ENCODE measurements around the gene GET4.
"Not testable (repeated sequence)": the region's sequence is repeated elsewhere in the genome, so short reads cannot be mapped to it uniquely, and the experiment has no call there.

Gene GET4

GRCh38 chr7:939843-940242 lies 63.5 kb downstream of the GET4 start:
- ATAC-seq: no peak
- no peak overlapping the region for H3K4me3 Mint-ChIP-seq
- peaks cover 7 to 27% of the 10 kb centered on the region in 2 donors for H3K9me3 Mint-ChIP-seq
- H3K27me3 Mint-ChIP-seq: no peaks in the 10 kb centered on the region
- DNase-seq: no peak
- H3K4me1 Mint-ChIP-seq: peaks cover 60% of the 10 kb centered on the region
- peak overlapping the region in 1 of 2 donors; percentile 99 for H3K27ac Mint-ChIP-seq

- DNase-seq (no peak), ATAC-seq (peak; percentile 34)
- peak overlapping the region; percentile 60 to 99 for H3K27ac Mint-ChIP-seq
- H3K27me3 Mint-ChIP-seq: no peaks in the 10 kb centered on the region
- peaks cover 7 to 27% of the 10 kb centered on the region in 2 donors for H3K9me3 Mint-ChIP-seq
- peak overlapping the region in 1 of 2 donors; percentile 73 for H3K4me3 Mint-ChIP-seq
- peaks cover 60% of the 10 kb centered on the region for H3K4me1 Mint-ChIP-seq
These were observed 64.5 kb downstream of the GET4 start for GRCh38 chr7:940599-941408.

GRCh38 chr7:943793-944192 lies 67.4 kb downstream of the GET4 start:
- Mint-ChIP-seq H3K4me1 (peaks cover 47% of the 10 kb centered on the region), H3K9me3 (peaks cover 7 to 27% of the 10 kb centered on the region in 2 donors)
- not testable (repeated sequence) for H3K4me3 Mint-ChIP-seq, ATAC-seq, H3K27me3 Mint-ChIP-seq, DNase-seq, H3K27ac Mint-ChIP-seq

GRCh38 chr7:944744-945143 lies 68.4 kb downstream of the GET4 start:
- peaks cover 52% of the 10 kb centered on the region for H3K4me1 Mint-ChIP-seq
- peak overlapping the region in 1 of 2 donors; percentile 16 for H3K27ac Mint-ChIP-seq
- DNase-seq (no peak), ATAC-seq (no peak)
- no peak overlapping the region for H3K4me3 Mint-ChIP-seq
- H3K9me3 Mint-ChIP-seq: peaks cover 7 to 25% of the 10 kb centered on the region in 2 donors
- H3K27me3 Mint-ChIP-seq: no peaks in the 10 kb centered on the region

- DNase-seq (no peak), ATAC-seq (no peak)
- H3K27me3 Mint-ChIP-seq: no peaks in the 10 kb centered on the region
- peaks cover 52% of the 10 kb centered on the region for H3K4me1 Mint-ChIP-seq
- no peak overlapping the region for H3K4me3 Mint-ChIP-seq
- no peak overlapping the region for H3K27ac Mint-ChIP-seq
- H3K9me3 Mint-ChIP-seq: peaks cover 7 to 21% of the 10 kb centered on the region in 2 donors
These were observed 68.8 kb downstream of the GET4 start for GRCh38 chr7:945147-945555.

- peaks cover 52% of the 10 kb centered on the region for H3K4me1 Mint-ChIP-seq
These were observed 69.4 kb downstream of the GET4 start for GRCh38 chr7:945556-946255.

More at GRCh38 chr7:945556-946255, 69.4 kb downstream of the GET4 start:
- Mint-ChIP-seq H3K27me3 (no peaks in the 10 kb centered on the region), H3K27ac (no peak overlapping the region), H3K9me3 (peaks cover 7 to 16% of the 10 kb centered on the region in 2 donors), H3K4me3 (no peak overlapping the region)
- ATAC-seq (peak; percentile 25), DNase-seq (no peak)

All from stimulated activated naive CD8-positive, alpha-beta T cell treated with anti-CD3 and anti-CD28 coated beads, Interleukin-15, amount 100 ng/mL, for 72 hours (primary cell).